Measurements from ENCODE around the gene PMEL. TPM values are rescaled to one million over a fixed set of nuclear protein-coding genes. Genes with fewer than 3 reads are reported as not detected.

PMEL gene
- polyA plus RNA-seq, 2 donors = 0.63 to 0.75 TPM

DNA sequence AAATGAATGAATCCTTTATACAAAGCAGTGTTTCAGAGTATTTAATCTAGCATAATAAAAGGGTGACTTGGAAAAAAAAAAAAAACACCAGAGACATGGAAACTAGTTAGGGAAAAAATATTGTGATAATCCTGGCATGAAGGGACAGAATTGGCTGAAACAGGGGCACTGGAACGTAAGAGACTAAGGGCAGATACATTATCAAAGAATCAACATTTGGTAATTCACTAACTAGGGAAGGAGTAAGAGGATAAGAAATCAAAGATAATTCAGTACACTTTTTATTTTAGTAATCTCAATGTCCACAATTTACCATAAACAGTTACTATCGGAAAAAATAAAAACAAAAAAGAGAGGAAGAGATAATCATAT is 56.3 kb downstream of the PMEL start:
- Histone ChIP-seq H3K27me3 (ENCODE audit: control insufficient read depth in 1 of 2, insufficient read depth in 2 of 2, low read length in 2 of 2) (no peaks in the 10 kb centered on the region), H3K36me3 (ENCODE audit: control insufficient read depth in 2 of 2, insufficient read depth in 2 of 2, low read length in 1 of 2) (no peaks in the 10 kb centered on the region), H3K4me1 (ENCODE audit: control insufficient read depth in 2 of 2, insufficient read depth in 2 of 2, low read length in 1 of 2) (no peaks in the 10 kb centered on the region), H3K4me3 (ENCODE audit: low read depth in 1 of 2, low read length in 2 of 2) (no peak overlapping the region), H3K27ac (ENCODE audit: low read depth in 2 of 2, low read length in 1 of 2) (no peak overlapping the region), H3K9me3 (ENCODE audit: control insufficient read depth in 2 of 2, insufficient read depth in 1 of 2, low read depth in 1 of 2, low read length in 1 of 2) (no peaks in the 10 kb centered on the region)
- 54 to 62% methylated on average over 2 of the region's 2 CpGs for WGBS, 2 donors

DNA sequence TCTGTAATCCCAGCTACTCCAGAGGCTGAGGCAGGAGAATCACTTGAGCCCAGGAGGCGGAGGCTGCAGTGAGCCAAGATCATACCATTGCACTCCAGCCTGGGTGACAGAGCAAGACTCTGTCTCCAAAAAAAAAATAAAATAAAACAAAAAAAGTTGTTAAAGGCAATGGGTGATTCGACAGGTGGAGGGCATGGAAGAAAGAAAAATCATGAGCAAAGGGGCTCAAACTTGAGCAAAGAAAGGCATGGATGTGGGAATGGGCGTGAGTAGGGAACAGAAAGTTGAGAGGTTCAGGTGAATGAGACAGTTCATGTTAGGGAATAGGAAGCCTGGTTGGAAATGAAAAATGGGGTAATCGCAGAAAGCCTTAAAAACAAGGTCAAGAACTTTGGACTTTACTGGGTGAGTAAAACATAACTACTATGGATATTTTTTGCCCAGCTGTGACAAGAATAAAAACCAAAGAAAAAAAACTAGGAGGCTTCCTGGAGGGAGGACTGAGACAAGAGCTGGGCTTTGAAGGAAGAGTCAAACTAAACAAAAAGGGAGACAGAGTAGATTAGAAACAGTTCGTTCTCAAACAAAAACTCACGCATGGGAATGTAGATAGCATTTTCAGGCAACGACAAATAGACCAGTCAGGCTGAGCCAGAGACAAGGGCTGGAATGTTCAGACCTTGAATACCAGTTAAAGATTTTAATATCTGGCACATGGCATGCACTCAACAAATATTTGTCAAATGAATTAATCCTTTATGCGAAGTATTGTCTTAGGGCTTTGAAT is 56.9 kb downstream of the PMEL start:
- WGBS, 2 donors = 48 to 56% methylated on average over 8 of the region's 8 CpGs
- Histone ChIP-seq H3K27me3 (ENCODE audit: control insufficient read depth in 1 of 2, insufficient read depth in 2 of 2, low read length in 2 of 2) (no peaks in the 10 kb centered on the region), H3K9me3 (ENCODE audit: control insufficient read depth in 2 of 2, insufficient read depth in 1 of 2, low read depth in 1 of 2, low read length in 1 of 2) (no peaks in the 10 kb centered on the region), H3K4me1 (ENCODE audit: control insufficient read depth in 2 of 2, insufficient read depth in 2 of 2, low read length in 1 of 2) (no peaks in the 10 kb centered on the region), H3K27ac (ENCODE audit: low read depth in 2 of 2, low read length in 1 of 2) (no peak overlapping the region), H3K4me3 (ENCODE audit: low read depth in 1 of 2, low read length in 2 of 2) (no peak overlapping the region), H3K36me3 (ENCODE audit: control insufficient read depth in 2 of 2, insufficient read depth in 2 of 2, low read length in 1 of 2) (no peaks in the 10 kb centered on the region)

DNA sequence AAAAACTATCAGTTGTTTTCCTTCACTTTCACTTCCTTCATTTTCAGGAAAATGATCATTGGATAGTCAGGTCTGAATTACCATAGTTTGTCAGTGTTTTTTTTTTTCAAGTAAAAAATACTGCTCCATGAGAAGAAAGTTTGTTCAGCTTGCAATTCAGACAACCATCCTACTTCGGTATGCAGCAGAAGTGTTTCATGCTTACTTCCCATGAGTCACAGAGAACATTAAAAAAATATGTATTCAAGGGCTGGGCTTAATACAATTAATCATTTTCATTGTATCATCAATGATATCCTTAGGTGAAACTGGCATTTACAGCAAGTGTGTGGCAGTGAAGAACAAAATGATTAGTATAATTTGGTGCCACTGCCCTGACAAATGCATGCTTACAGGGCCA is 59.8 kb downstream of the PMEL start:
- Histone ChIP-seq H3K27ac (ENCODE audit: low read depth in 2 of 2, low read length in 1 of 2) (no peak overlapping the region), H3K4me1 (ENCODE audit: control insufficient read depth in 2 of 2, insufficient read depth in 2 of 2, low read length in 1 of 2) (no peaks in the 10 kb centered on the region), H3K9me3 (ENCODE audit: control insufficient read depth in 2 of 2, insufficient read depth in 1 of 2, low read depth in 1 of 2, low read length in 1 of 2) (no peaks in the 10 kb centered on the region), H3K36me3 (ENCODE audit: control insufficient read depth in 2 of 2, insufficient read depth in 2 of 2, low read length in 1 of 2) (peaks cover 16 to 17% of the 10 kb centered on the region in 2 donors), H3K27me3 (ENCODE audit: control insufficient read depth in 1 of 2, insufficient read depth in 2 of 2, low read length in 2 of 2) (no peaks in the 10 kb centered on the region), H3K4me3 (ENCODE audit: low read depth in 1 of 2, low read length in 2 of 2) (no peak overlapping the region)
- WGBS, 2 donors = 46 to 59% methylated on average over 1 of the region's 1 CpG

Other genes with a start within 250 kb of the PMEL start
- 100 to 1,000 TPM; 269 to 326 TPM for gene BLOC1S1, start 250.0 kb downstream of the PMEL start, polyA plus RNA-seq
- 10 to 100 TPM in 1 of 2 donors, 1 to 10 TPM in 1; 3.3 to 12.7 TPM for gene RDH5, start 245.6 kb downstream of the PMEL start, polyA plus RNA-seq
- gene CD63, start 237.0 kb downstream of the PMEL start, polyA plus RNA-seq = 100 to 1,000 TPM; 334 to 463 TPM
- gene GDF11, start 222.9 kb downstream of the PMEL start, polyA plus RNA-seq = under 1 TPM; 0.43 to 0.65 TPM
- gene SARNP, start 148.3 kb downstream of the PMEL start, polyA plus RNA-seq = 10 to 100 TPM; 56.2 to 78.7 TPM
- 100 to 1,000 TPM in 1 of 2 donors, 10 to 100 TPM in 1; 97.1 to 100 TPM for gene ORMDL2, start 148.0 kb downstream of the PMEL start, polyA plus RNA-seq
- 10 to 100 TPM in 1 of 2 donors, 1 to 10 TPM in 1; 7.4 to 10.7 TPM for gene DNAJC14, start 136.5 kb downstream of the PMEL start, polyA plus RNA-seq
- gene MMP19, start 123.1 kb downstream of the PMEL start, polyA plus RNA-seq = under 1 TPM; 0.63 to 0.76 TPM
- gene PYM1, start 38.1 kb downstream of the PMEL start, polyA plus RNA-seq = 10 to 100 TPM; 63.7 to 71.0 TPM
- 100 to 1,000 TPM; 128 to 291 TPM for gene DGKA, start 34.9 kb downstream of the PMEL start, polyA plus RNA-seq
- gene CDK2, start 788 bp upstream of the PMEL start, polyA plus RNA-seq = 10 to 100 TPM in 1 of 2 donors, 1 to 10 TPM in 1; 9.2 to 18.8 TPM
- gene RAB5B, start 8.0 kb upstream of the PMEL start, polyA plus RNA-seq = 10 to 100 TPM; 78.2 to 88.8 TPM
- gene SUOX, start 31.2 kb upstream of the PMEL start, polyA plus RNA-seq = 10 to 100 TPM; 14.3 to 14.9 TPM
- gene IKZF4, start 55.0 kb upstream of the PMEL start, polyA plus RNA-seq = 1 to 10 TPM; 1.5 TPM
- 100 to 1,000 TPM; 899 to 941 TPM for gene RPS26, start 75.9 kb upstream of the PMEL start, polyA plus RNA-seq
- 100 to 1,000 TPM in 1 of 2 donors, 10 to 100 TPM in 1; 49.4 to 102 TPM for gene ERBB3, start 114.1 kb upstream of the PMEL start, polyA plus RNA-seq
- gene PA2G4, start 138.5 kb upstream of the PMEL start, polyA plus RNA-seq = 100 to 1,000 TPM; 103 to 180 TPM
- 1,000 to 10,000 TPM; 1,736 to 6,738 TPM for gene RPL41, start 150.6 kb upstream of the PMEL start, polyA plus RNA-seq
- gene ZC3H10, start 152.2 kb upstream of the PMEL start, polyA plus RNA-seq = 1 to 10 TPM; 1.4 to 2.2 TPM
- gene ESYT1, start 162.2 kb upstream of the PMEL start, polyA plus RNA-seq = 10 to 100 TPM; 15.6 to 36.6 TPM
- gene MYL6B, start 186.5 kb upstream of the PMEL start, polyA plus RNA-seq = 10 to 100 TPM; 57.3 to 57.7 TPM
- 1,000 to 10,000 TPM; 1,769 to 2,908 TPM for gene MYL6, start 192.3 kb upstream of the PMEL start, polyA plus RNA-seq
- gene SMARCC2, start 223.4 kb upstream of the PMEL start, polyA plus RNA-seq = 10 to 100 TPM; 21.4 to 31.4 TPM

All from esophagus (tissue), 2 donors.